Activated naive CD4-positive, alpha-beta T cell treated with anti-CD3 and anti-CD28 coated beads, Interleukin-2, amount 50 U/mL, for 24 hours (primary cell): ENCODE measurements around the gene GPR162.

Experiments used
- H3K27ac Mint-ChIP-seq: one replicate; pipeline ENCODE4 v1.8.0; 2021; ENCODE audit warnings: mild to moderate bottlenecking, mixed read lengths
- H3K27me3 Mint-ChIP-seq: one replicate; pipeline ENCODE4 v1.8.0; 2021; ENCODE audit warnings: mixed read lengths
- H3K36me3 Mint-ChIP-seq: one replicate; pipeline ENCODE4 v1.8.0; 2021; ENCODE audit warnings: mixed read lengths
- H3K4me1 Mint-ChIP-seq: one replicate; pipeline ENCODE4 v1.8.0; 2021; ENCODE audit warnings: mixed read lengths
- H3K4me3 Mint-ChIP-seq: one replicate; pipeline ENCODE4 v1.8.0; 2021; ENCODE audit warnings: mild to moderate bottlenecking, mixed read lengths
- H3K9me3 Mint-ChIP-seq: one replicate; pipeline ENCODE4 v1.8.0; 2021; ENCODE audit warnings: mixed read lengths

The GPR162 gene

DNA sequence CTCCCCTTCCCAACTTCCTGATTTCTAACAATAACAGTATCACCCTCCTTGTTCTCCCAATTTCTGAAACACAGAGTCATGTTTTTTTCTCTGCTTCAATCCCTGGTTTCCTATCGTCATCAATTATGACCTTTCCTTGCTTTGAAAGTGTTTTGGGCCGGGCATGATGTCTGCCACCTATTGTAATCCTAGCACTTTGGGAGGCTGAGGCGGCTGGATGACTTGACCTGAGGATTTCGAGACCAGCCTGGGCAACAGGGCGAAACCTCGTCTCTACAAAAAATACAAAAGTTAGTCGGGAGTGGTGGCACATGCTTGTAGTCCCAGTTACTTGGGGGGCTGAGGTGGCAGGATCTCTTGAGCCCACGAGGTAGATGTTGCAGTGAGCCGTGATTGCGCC is 12.6 kb upstream of the GPR162 start:
- H3K36me3 Mint-ChIP-seq = peaks cover 11% of the 10 kb centered on the region
- H3K4me3 Mint-ChIP-seq = no peak overlapping the region
- H3K27me3 Mint-ChIP-seq = no peaks in the 10 kb centered on the region
- H3K27ac Mint-ChIP-seq = no peak overlapping the region
- H3K9me3 Mint-ChIP-seq = no peaks in the 10 kb centered on the region
- peaks cover 34% of the 10 kb centered on the region for H3K4me1 Mint-ChIP-seq

DNA sequence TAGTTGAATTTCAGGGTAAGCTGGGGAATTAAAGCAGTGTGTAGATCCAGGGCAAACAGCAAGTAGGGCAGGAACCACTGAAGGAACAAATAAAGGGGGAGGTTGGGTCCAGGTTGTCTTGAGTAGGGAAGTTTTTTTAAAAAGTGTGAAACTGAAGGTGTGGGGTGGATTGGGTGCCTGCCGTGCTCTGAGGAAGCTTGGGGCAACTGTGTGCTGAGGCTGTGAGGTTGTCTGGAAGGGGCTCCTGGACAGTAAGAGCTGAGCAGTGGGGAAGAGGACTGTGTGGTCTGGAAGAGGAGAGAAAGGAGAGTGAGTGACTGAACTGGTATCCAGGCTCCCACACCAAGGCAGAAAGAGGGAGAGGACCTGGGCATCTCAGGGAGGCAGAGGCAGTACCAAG is 10.9 kb upstream of the GPR162 start:
- Mint-ChIP-seq H3K36me3 (peaks cover 5% of the 10 kb centered on the region), H3K9me3 (no peaks in the 10 kb centered on the region), H3K4me1 (peaks cover 27% of the 10 kb centered on the region), H3K4me3 (no peak overlapping the region), H3K27ac (peak overlapping the region; percentile 91), H3K27me3 (no peaks in the 10 kb centered on the region)

DNA sequence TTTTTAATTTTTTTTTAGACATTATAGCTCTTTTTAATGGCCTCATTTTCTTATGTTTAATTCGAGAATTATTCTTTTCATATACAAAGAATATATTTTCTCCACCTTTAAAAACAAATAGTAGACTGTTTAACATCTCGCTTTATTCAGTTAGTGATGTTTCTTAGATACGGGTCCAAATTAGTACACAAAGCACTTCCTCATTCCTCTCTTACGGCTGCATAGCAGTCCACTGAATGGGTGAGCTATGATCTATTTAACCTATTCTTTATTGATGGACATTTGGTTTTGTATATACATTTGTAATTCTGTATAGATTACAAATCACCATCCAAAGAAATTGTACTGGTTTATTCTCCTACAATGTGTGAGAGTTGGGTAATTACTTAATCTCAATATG is 8.3 kb upstream of the GPR162 start:
- Mint-ChIP-seq H3K4me1 (peaks cover 26% of the 10 kb centered on the region), H3K27me3 (no peaks in the 10 kb centered on the region), H3K4me3 (no peak overlapping the region), H3K36me3 (peaks cover 10% of the 10 kb centered on the region), H3K9me3 (no peaks in the 10 kb centered on the region), H3K27ac (no peak overlapping the region)

DNA sequence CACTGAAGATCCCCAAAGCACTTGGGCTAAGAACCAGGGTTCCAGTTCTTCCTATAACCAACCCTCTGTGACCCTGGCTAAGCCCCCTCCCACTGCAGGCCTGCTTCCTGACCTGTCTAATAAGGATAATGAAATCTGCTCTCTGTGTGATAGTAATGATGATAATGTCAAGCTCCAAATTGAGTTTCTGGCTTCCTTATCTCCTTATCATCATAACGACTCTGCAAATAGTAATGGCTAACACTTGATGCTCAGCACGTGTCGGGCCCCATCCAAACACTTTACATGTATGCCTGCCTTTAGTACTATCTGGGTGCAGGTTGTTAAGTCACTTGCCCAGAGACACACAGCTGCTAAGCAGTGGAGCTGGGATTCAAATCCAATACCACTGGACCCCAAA is 5.0 kb upstream of the GPR162 start:
- Mint-ChIP-seq H3K4me1 (peaks cover 16% of the 10 kb centered on the region), H3K27me3 (no peaks in the 10 kb centered on the region)

DNA sequence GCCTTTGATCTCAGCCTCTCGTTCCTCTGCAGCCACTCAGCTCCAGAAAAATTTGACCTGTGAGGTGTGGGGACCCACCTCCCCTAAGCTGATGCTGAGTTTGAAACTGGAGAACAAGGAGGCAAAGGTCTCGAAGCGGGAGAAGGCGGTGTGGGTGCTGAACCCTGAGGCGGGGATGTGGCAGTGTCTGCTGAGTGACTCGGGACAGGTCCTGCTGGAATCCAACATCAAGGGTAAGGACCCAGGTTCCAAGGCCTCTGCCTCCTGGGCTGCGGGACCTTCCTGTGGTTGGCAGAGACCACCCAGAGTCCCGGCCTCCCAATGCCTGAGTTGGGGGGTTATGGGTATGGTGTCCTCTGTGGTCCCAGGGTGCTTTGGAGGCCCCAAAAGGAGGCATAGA is 4.5 kb upstream of the GPR162 start:
- Mint-ChIP-seq H3K9me3 (no peaks in the 10 kb centered on the region), H3K4me3 (no peak overlapping the region), H3K4me1 (peaks cover 19% of the 10 kb centered on the region), H3K27me3 (no peaks in the 10 kb centered on the region), H3K36me3 (peaks cover 5% of the 10 kb centered on the region), H3K27ac (peak overlapping the region; percentile 41)

More for the DNA sequence above, 5.0 kb upstream of the GPR162 start:
- H3K4me3 Mint-ChIP-seq = no peak overlapping the region
- H3K9me3 Mint-ChIP-seq = no peaks in the 10 kb centered on the region
- H3K36me3 Mint-ChIP-seq = peaks cover 5% of the 10 kb centered on the region
- H3K27ac Mint-ChIP-seq = peak overlapping the region; percentile 17

DNA sequence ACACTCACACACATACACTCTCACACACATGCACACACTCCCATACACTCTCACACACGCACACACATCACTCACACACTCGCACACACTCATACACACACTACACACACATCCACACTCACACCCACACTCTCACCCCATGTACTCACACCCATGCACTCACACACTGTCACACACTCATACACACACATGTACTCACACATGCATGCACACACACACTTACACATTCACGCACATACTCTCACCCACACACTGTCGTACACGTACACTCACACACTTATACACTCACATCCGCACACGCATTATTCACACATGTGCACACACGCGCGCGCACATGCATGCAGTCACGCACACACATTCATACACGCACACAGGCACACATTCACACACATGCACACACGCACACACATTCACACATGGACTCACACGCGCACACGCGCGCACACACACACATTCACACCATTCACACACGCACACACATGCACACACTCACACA is 3.9 kb upstream of the GPR162 start:
- Mint-ChIP-seq H3K27ac (peak overlapping the region; percentile 6), H3K9me3 (no peaks in the 10 kb centered on the region), H3K4me3 (no peak overlapping the region), H3K4me1 (peaks cover 20% of the 10 kb centered on the region), H3K27me3 (no peaks in the 10 kb centered on the region), H3K36me3 (peaks cover 5% of the 10 kb centered on the region)

DNA sequence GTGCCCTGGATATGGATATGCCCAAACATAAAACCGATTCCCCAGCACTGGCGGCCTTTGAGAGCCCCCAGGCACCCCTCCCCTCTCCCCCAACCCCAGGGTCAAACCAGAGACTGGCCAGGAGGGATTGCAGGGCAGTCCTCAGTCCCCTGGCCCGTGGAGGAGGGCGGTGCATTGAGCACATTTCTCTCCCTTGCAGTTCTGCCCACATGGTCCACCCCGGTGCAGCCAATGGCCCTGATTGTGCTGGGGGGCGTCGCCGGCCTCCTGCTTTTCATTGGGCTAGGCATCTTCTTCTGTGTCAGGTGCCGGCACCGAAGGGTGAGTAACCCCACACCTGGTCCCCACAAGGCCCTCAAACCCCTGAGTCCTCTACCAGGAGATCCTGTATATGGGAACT is 3.4 kb upstream of the GPR162 start:
- H3K27me3 Mint-ChIP-seq = peaks cover 2% of the 10 kb centered on the region
- H3K9me3 Mint-ChIP-seq = no peaks in the 10 kb centered on the region
- H3K4me3 Mint-ChIP-seq = no peak overlapping the region
- H3K36me3 Mint-ChIP-seq = peaks cover 5% of the 10 kb centered on the region
- H3K4me1 Mint-ChIP-seq = peaks cover 20% of the 10 kb centered on the region
- H3K27ac Mint-ChIP-seq = no peak overlapping the region

DNA sequence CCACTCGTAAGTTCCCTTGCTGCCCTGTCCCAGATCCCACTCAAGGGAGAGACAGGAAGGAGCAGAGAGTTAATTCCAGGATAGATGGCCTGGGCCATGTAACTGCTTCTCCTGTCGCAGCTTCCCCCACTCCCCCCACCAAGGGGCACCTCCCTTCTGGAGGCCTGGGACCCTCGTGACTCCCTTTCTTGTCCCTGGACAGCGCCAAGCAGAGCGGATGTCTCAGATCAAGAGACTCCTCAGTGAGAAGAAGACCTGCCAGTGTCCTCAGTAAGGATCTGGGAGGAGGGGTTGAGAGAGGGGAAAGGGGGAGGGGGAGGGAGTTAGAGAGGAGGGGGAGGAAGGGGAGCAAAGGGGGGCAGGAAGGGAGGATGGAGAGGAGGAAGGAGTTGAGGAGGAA is 3.0 kb upstream of the GPR162 start:
- no peak overlapping the region for H3K4me3 Mint-ChIP-seq

DNA sequence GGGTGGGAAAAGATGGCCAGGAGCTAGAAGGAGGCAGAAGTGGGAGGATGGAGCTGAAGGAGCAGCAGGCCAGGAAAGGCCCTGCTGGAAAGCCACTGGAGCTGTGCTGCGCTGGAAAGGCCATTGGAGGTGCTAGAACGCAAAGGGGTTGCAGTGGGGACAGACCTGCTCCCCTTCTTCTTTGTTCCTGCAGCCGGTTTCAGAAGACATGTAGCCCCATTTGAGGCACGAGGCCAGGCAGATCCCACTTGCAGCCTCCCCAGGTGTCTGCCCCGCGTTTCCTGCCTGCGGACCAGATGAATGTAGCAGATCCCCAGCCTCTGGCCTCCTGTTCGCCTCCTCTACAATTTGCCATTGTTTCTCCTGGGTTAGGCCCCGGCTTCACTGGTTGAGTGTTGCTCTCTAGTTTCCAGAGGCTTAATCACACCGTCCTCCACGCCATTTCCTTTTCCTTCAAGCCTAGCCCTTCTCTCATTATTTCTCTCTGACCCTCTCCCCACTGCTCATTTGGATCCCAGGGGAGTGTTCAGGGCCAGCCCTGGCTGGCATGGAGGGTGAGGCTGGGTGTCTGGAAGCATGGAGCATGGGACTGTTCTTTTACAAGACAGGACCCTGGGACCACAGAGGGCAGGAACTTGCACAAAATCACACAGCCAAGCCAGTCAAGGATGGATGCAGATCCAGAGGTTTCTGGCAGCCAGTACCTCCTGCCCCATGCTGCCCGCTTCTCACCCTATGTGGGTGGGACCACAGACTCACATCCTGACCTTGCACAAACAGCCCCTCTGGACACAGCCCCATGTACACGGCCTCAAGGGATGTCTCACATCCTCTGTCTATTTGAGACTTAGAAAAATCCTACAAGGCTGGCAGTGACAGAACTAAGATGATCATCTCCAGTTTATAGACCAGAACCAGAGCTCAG is 2.3 kb upstream of the GPR162 start:
- Mint-ChIP-seq H3K36me3 (peaks cover 5% of the 10 kb centered on the region), H3K27ac (no peak overlapping the region), H3K9me3 (no peaks in the 10 kb centered on the region), H3K4me1 (peaks cover 14% of the 10 kb centered on the region), H3K4me3 (no peak overlapping the region), H3K27me3 (peaks cover 2% of the 10 kb centered on the region)

More for the DNA sequence above, 3.0 kb upstream of the GPR162 start:
- H3K9me3 Mint-ChIP-seq = no peaks in the 10 kb centered on the region
- H3K27ac Mint-ChIP-seq = no peak overlapping the region
- peaks cover 2% of the 10 kb centered on the region for H3K27me3 Mint-ChIP-seq
- peaks cover 5% of the 10 kb centered on the region for H3K36me3 Mint-ChIP-seq
- peaks cover 16% of the 10 kb centered on the region for H3K4me1 Mint-ChIP-seq

DNA sequence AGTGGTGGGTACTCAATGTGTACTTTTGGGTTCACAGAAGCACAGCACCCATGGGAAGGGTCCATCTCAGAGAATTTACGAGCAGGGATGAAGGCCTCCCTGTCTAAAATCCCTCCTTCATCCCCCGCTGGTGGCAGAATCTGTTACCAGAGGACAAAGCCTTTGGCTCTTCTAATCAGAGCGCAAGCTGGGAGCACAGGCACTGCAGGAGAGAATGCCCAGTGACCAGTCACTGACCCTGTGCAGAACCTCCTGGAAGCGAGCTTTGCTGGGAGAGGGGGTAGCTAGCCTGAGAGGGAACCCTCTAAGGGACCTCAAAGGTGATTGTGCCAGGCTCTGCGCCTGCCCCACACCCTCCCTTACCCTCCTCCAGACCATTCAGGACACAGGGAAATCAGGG is 1.5 kb upstream of the GPR162 start:
- Mint-ChIP-seq H3K27ac (no peak overlapping the region), H3K9me3 (no peaks in the 10 kb centered on the region), H3K4me1 (peaks cover 14% of the 10 kb centered on the region), H3K27me3 (peaks cover 3% of the 10 kb centered on the region), H3K36me3 (peaks cover 5% of the 10 kb centered on the region), H3K4me3 (no peak overlapping the region)

DNA sequence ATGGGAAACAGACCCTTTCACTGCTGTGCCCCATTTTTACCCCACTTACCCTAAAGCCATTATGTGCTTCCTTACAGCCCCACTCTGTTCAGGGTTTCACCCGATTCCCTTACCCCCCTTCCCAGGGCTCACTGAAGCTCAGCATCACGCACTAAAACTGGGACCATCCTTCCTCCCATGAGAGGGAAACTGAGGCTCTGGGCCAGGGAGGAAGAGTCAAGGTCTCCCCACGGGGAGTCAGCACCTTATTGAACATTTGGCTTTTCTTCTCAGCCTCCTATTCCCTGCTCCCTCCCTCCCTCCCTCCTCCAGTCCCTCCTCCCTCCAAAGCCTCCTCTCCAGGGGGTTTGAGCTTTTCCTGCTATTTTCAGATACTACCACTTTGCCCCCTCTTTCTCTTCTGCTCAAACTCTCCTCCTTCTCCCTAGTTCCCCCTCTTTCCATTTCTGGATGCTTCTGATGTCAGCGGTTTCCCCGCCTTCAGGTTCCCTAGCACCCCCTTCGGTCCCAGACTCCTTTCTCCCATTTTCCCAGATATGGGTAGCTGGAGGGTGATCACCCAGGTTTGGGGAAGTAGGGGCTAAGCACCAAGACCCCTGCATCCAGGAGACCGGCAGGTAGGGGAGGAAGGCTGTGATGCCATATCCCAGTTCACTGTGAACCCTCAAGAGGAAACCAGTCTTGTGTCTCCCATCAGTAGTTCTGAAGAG is 960 bp downstream of the GPR162 start:
- peak overlapping the region; percentile 62 for H3K4me3 Mint-ChIP-seq
- peaks cover 24% of the 10 kb centered on the region for H3K4me1 Mint-ChIP-seq
- H3K36me3 Mint-ChIP-seq = peaks cover 4% of the 10 kb centered on the region
- peak overlapping the region; percentile 65 for H3K27ac Mint-ChIP-seq
- peaks cover 7% of the 10 kb centered on the region for H3K27me3 Mint-ChIP-seq
- no peaks in the 10 kb centered on the region for H3K9me3 Mint-ChIP-seq

DNA sequence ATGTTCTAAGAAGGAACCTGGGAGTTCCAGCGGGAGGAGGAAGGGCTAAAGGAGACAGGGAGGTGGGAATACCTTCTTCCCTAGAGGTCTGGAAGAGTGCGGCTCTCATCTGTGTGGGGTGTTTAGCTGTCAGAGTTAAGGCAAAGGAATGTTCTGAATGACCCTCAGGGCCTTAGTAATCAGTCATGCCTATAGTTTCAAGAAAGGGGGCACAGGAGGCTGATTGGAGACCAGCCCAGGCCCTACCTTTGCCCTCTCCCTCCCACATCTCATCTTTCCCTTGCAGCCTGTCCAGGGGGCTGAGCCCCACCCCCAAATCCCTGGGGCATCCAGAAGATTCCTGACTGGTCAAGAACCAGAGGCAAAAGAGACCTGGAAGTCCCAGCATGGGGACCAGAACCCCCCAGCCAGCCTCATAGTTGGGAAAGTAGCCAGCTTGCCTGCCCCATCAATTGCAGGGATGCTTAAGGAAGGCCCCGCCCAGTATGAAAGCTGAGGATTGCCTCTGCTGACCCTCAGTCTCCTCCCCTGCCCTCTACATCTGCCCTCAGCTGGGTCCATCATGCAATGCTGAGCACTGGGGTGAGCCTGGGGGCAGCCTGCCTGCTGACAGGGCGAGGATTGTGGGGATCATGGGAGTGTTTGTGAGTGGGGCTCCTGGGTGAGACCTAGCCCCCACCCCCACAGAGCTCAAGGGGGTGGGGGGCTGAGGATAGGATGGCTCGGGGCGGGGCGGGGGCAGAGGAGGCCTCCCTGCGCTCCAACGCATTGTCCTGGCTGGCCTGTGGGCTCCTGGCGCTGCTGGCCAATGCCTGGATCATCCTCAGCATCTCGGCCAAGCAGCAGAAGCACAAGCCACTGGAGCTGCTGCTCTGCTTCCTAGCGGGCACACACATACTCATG is 1.8 kb downstream of the GPR162 start:
- H3K4me1 Mint-ChIP-seq = peaks cover 29% of the 10 kb centered on the region
- no peak overlapping the region for H3K4me3 Mint-ChIP-seq
- peaks cover 7% of the 10 kb centered on the region for H3K27me3 Mint-ChIP-seq
- no peak overlapping the region for H3K27ac Mint-ChIP-seq
- H3K36me3 Mint-ChIP-seq = no peaks in the 10 kb centered on the region
- no peaks in the 10 kb centered on the region for H3K9me3 Mint-ChIP-seq

DNA sequence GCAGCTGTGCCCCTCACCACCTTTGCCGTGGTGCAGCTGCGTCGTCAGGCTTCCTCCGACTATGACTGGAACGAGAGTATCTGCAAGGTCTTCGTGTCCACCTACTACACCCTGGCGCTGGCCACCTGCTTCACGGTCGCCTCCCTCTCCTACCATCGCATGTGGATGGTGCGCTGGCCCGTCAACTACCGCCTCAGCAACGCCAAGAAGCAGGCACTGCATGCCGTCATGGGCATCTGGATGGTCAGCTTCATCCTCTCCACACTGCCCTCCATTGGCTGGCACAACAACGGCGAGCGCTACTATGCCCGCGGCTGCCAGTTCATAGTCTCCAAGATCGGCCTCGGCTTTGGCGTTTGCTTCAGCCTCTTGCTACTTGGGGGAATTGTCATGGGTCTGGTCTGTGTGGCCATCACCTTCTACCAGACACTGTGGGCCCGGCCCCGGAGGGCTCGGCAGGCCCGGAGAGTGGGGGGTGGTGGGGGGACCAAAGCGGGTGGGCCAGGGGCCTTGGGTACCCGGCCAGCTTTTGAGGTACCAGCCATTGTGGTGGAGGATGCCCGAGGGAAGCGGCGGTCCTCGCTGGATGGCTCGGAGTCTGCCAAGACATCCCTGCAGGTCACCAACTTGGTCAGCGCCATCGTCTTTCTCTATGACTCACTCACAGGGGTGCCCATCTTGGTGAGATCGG is 2.6 kb downstream of the GPR162 start:
- no peak overlapping the region for H3K27ac Mint-ChIP-seq
- H3K27me3 Mint-ChIP-seq = peaks cover 9% of the 10 kb centered on the region
- H3K36me3 Mint-ChIP-seq = no peaks in the 10 kb centered on the region
- no peaks in the 10 kb centered on the region for H3K9me3 Mint-ChIP-seq
- no peak overlapping the region for H3K4me3 Mint-ChIP-seq
- peaks cover 34% of the 10 kb centered on the region for H3K4me1 Mint-ChIP-seq

DNA sequence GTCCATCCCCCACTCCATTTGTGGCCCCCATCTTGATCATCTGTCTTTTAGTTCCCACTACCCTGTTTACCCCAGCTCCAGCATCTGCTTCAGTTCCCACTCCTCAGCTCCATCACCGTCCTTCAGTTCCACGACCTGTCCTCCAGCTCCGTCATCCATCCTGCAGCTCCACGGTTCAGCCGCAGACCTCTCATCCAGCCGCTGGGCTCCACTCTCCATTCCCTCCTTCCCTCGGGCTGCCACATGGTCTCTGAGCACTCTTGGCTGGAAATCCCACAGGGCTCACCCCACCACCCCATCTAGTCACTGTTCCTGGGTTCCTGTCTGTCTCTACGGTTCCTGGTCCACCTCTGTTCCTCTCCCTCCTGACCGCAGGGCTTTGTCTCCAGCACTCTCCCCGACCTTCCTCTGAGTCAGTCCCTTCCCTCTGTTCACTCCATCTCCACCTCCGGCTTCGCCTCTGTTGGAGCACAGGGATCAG is 3.3 kb downstream of the GPR162 start:
- peak overlapping the region; percentile 76 for H3K27ac Mint-ChIP-seq
- no peak overlapping the region for H3K4me3 Mint-ChIP-seq
- no peaks in the 10 kb centered on the region for H3K36me3 Mint-ChIP-seq
- no peaks in the 10 kb centered on the region for H3K9me3 Mint-ChIP-seq
- H3K4me1 Mint-ChIP-seq = peaks cover 37% of the 10 kb centered on the region
- peaks cover 9% of the 10 kb centered on the region for H3K27me3 Mint-ChIP-seq
